T-cell (primary cell): Measurements from ENCODE around the gene REC114. TPM values are rescaled to one million over a fixed set of nuclear protein-coding genes. Genes with fewer than 3 reads are reported as not detected.
"Not testable (repeated sequence)": the region's sequence is repeated elsewhere in the genome, so short reads cannot be mapped to it uniquely, and the experiment has no call there.

ENCODE experiments used
- ATAC-seq, 4 experiments: fragments of 200-7000 bp in 3 of 4; fragments of 150-1000 bp in 1 of 4; cut with Tn5 transposase; replicated peaks in 1 of 4; 1 replicate in 3 of 4; 2 replicates in 1 of 4; pipeline ENCODE4 v1.10.0; 2021; ENCODE audit warnings: moderate library complexity in 3 of 4, mild to moderate bottlenecking in 2 of 4, moderate number of reproducible peaks in 1 of 4
- CTCF ChIA-PET, 2 donors: fragments of 300-600 bp; sonication (Branson Sonifier 250); formaldehyde crosslinking; loops; one replicate each; lab custom pipeline; 2022; ENCODE audit warnings: antibody characterized with exemption in 2 of 2; lab: Charles Lee
- POLR2A ChIA-PET, 2 donors: fragments of 300-600 bp; sonication (Branson Sonifier 250); formaldehyde crosslinking; loops; one replicate each; lab custom pipeline; 2022; ENCODE audit warnings: antibody characterized with exemption in 2 of 2; lab: Charles Lee
- DNase-seq, 35 experiments: peaks; one replicate each; pipeline versions ENCODE4 v3.0.0 to v3.0.0-alpha.2; 2013 to 2023
- H3K27ac ChIP-seq: one replicate; pipeline ENCODE4 v1.5.1; 2013; ENCODE audit warnings: low read length
- H3K27me3 ChIP-seq, 2 experiments: replicated peaks in 1 of 2; 1 replicate in 1 of 2; 2 replicates in 1 of 2; pipeline versions ENCODE4 v1.6.1 to v1.7.0; 2013; ENCODE audit warnings: low read length in 1 of 2, mixed read lengths in 1 of 2; ENCODE audit not compliant: control insufficient read depth in 2 of 2, insufficient read depth in 2 of 2; ENCODE audit errors: extremely low read depth in 1 of 2
- H3K36me3 ChIP-seq, 2 donors: 1 replicate in 1 of 2; 2 replicates in 1 of 2; pipeline versions ENCODE4 v1.6.1 to v1.7.0; 2013; ENCODE audit warnings: low read length in 1 of 2; ENCODE audit not compliant: control insufficient read depth in 2 of 2, insufficient read depth in 1 of 2; ENCODE audit errors: extremely low read depth in 1 of 2
- H3K4me1 ChIP-seq, 2 experiments: 1 replicate in 1 of 2; 2 replicates in 1 of 2; pipeline versions ENCODE4 v1.6.1 to v1.7.0; 2013; ENCODE audit warnings: low read length in 2 of 2, mixed read lengths in 1 of 2; ENCODE audit not compliant: insufficient read depth in 2 of 2, control insufficient read depth in 1 of 2; ENCODE audit errors: extremely low read depth in 1 of 2
- H3K4me3 ChIP-seq, 2 donors: 1 replicate in 1 of 2; 2 replicates in 1 of 2; pipeline versions ENCODE4 v1.5.1 to v1.7.0; 2013; ENCODE audit warnings: mild to moderate bottlenecking in 2 of 2, low read length in 1 of 2, moderate library complexity in 1 of 2; ENCODE audit not compliant: control insufficient read depth in 1 of 2; ENCODE audit errors: extremely low read depth in 1 of 2
- H3K9me3 ChIP-seq: 2 replicates; pipeline ENCODE4 v1.7.0; 2013
- H3K27ac Mint-ChIP-seq, 2 donors: one replicate each; pipeline ENCODE4 v1.8.0; 2020 to 2021; ENCODE audit warnings: mild to moderate bottlenecking in 2 of 2, mixed read lengths in 2 of 2
- H3K27me3 Mint-ChIP-seq, 2 donors: one replicate each; pipeline ENCODE4 v1.8.0; 2021 to 2022; ENCODE audit warnings: mixed read lengths in 2 of 2
- H3K36me3 Mint-ChIP-seq: one replicate; pipeline ENCODE4 v1.8.0; 2021; ENCODE audit warnings: mixed read lengths
- H3K4me1 Mint-ChIP-seq, 3 donors: one replicate each; pipeline ENCODE4 v1.8.0; 2020 to 2022; ENCODE audit warnings: mixed read lengths in 3 of 3, mild to moderate bottlenecking in 1 of 3
- H3K4me3 Mint-ChIP-seq, 3 donors: one replicate each; pipeline ENCODE4 v1.8.0; 2020 to 2022; ENCODE audit warnings: mild to moderate bottlenecking in 3 of 3, mixed read lengths in 3 of 3, moderate library complexity in 3 of 3
- H3K9me3 Mint-ChIP-seq, 3 donors: one replicate each; pipeline ENCODE4 v1.8.0; 2020 to 2022; ENCODE audit warnings: mixed read lengths in 3 of 3
- WGBS: methylation state at CpG from one replicate; pipeline ENCODE4 v1.1.5; 2013; ENCODE audit warnings: missing lambda C conversion rate; ENCODE audit not compliant: insufficient coverage; 5-methylcytosine and 5-hydroxymethylcytosine counted together
- total RNA-seq, 35 experiments: library from RNA in 6 of 35; stranded (reverse) in 6 of 35; fragments of 120-200 nt in 1 of 35; gene quantifications; one replicate each; pipeline versions ENCODE4 v1.2.1 to v1.2.4 and lab custom pipeline; 2013 to 2026

The REC114 gene
- total RNA-seq, 5 donors from 2014 or later (not counting 1 experiment from before 2014, with no cell fraction given) = not detected

GRCh38 chr15:73483053-73483452, 40.1 kb downstream of the REC114 start:
- Mint-ChIP-seq H3K27ac (no peak overlapping the region), H3K4me3 (no peak overlapping the region), H3K9me3 (peaks cover 0 to 10% (median 8%) of the 10 kb centered on the region in 3 donors), H3K36me3 (no peaks in the 10 kb centered on the region), H3K4me1 (no peaks in the 10 kb centered on the region), H3K27me3 (peaks cover 26% of the 10 kb centered on the region in 2 donors)
- ChIA-PET POLR2A (no interaction called here), CTCF (no interaction called here)
- no peak for ATAC-seq
- no peaks in the 10 kb centered on the region for H3K4me1 ChIP-seq
- no peaks in the 10 kb centered on the region for H3K9me3 ChIP-seq
- no peaks in the 10 kb centered on the region for H3K36me3 ChIP-seq
- H3K27me3 ChIP-seq = peaks cover 0 to 4% of the 10 kb centered on the region in 2 experiments
- WGBS = 81% methylated on average over 2 of the region's 4 CpGs
- no peak for DNase-seq
- H3K27ac ChIP-seq = no peak overlapping the region
- H3K4me3 ChIP-seq = no peak overlapping the region

- CTCF ChIA-PET = no interaction called here
- H3K27ac ChIP-seq = no peak overlapping the region
- Mint-ChIP-seq H3K4me1 (no peaks in the 10 kb centered on the region), H3K27me3 (peaks cover 16 to 22% of the 10 kb centered on the region in 2 donors), H3K4me3 (no peak overlapping the region), H3K9me3 (peaks cover 0 to 8% (median 7%) of the 10 kb centered on the region in 3 donors), H3K27ac (no peak overlapping the region), H3K36me3 (no peaks in the 10 kb centered on the region)
- H3K4me3 ChIP-seq = no peak overlapping the region
- POLR2A ChIA-PET = no interaction called here
- H3K4me1 ChIP-seq = no peaks in the 10 kb centered on the region
- no peaks in the 10 kb centered on the region for H3K36me3 ChIP-seq
- DNase-seq = no peak
- H3K27me3 ChIP-seq = peaks cover 0 to 4% of the 10 kb centered on the region in 2 experiments
- WGBS = 100% methylated on average over 1 of the region's 5 CpGs
- no peak for ATAC-seq
- no peaks in the 10 kb centered on the region for H3K9me3 ChIP-seq
These were observed 42.4 kb downstream of the REC114 start for GRCh38 chr15:73485372-73485771.

- H3K27ac ChIP-seq, H3K4me1 ChIP-seq, DNase-seq, H3K36me3 ChIP-seq, H3K9me3 ChIP-seq, H3K4me1 Mint-ChIP-seq, H3K36me3 Mint-ChIP-seq, H3K4me3 Mint-ChIP-seq, H3K9me3 Mint-ChIP-seq, H3K27ac Mint-ChIP-seq, POLR2A ChIA-PET, H3K4me3 ChIP-seq, H3K27me3 ChIP-seq, ATAC-seq: not testable (repeated sequence)
- CTCF ChIA-PET = interaction anchor here in 1 of 2 donors (0.6 kb wide), 1 partner anchor 995 kb away, joined by 8 read pairs; no protein-coding TSS in a partner anchor
- H3K27me3 Mint-ChIP-seq = peaks cover 14 to 22% of the 10 kb centered on the region in 2 donors
- WGBS = 95% methylated on average over 4 of the region's 8 CpGs
These were observed 42.9 kb downstream of the REC114 start for GRCh38 chr15:73485885-73486284.

- Histone ChIP-seq H3K36me3 (no peaks in the 10 kb centered on the region), H3K27ac (no peak overlapping the region), H3K4me1 (no peaks in the 10 kb centered on the region), H3K27me3 (peaks cover 0 to 7% of the 10 kb centered on the region in 2 experiments), H3K9me3 (no peaks in the 10 kb centered on the region), H3K4me3 (no peak overlapping the region)
- WGBS = 80% methylated on average over 1 of the region's 1 CpG
- no peak overlapping the region for H3K4me3 Mint-ChIP-seq
- H3K27ac Mint-ChIP-seq = no peak overlapping the region
- ChIA-PET POLR2A (no interaction called here), CTCF (no interaction called here)
- ATAC-seq (no peak), DNase-seq (no peak)
- no peaks in the 10 kb centered on the region for H3K4me1 Mint-ChIP-seq
- no peaks in the 10 kb centered on the region for H3K9me3 Mint-ChIP-seq
- H3K27me3 Mint-ChIP-seq = peaks cover 11 to 15% of the 10 kb centered on the region in 2 donors
- no peaks in the 10 kb centered on the region for H3K36me3 Mint-ChIP-seq
These were observed 45.7 kb downstream of the REC114 start for GRCh38 chr15:73488698-73489097.

GRCh38 chr15:73493922-73494321, 51.0 kb downstream of the REC114 start:
- Mint-ChIP-seq H3K9me3 (no peaks in the 10 kb centered on the region), H3K36me3 (no peaks in the 10 kb centered on the region), H3K4me3 (no peak overlapping the region), H3K27me3 (peaks cover 4 to 22% of the 10 kb centered on the region in 2 donors), H3K4me1 (no peaks in the 10 kb centered on the region), H3K27ac (no peak overlapping the region)
- ChIA-PET CTCF (no interaction called here), POLR2A (no interaction called here)
- no CpG with 5 or more reads among the region's 2 CpGs for WGBS
- Histone ChIP-seq H3K36me3 (no peaks in the 10 kb centered on the region), H3K27me3 (peaks cover 0 to 3% of the 10 kb centered on the region in 2 experiments), H3K4me3 (no peak overlapping the region), H3K9me3 (no peaks in the 10 kb centered on the region), H3K4me1 (no peaks in the 10 kb centered on the region), H3K27ac (no peak overlapping the region)
- DNase-seq (no peak), ATAC-seq (no peak)

GRCh38 chr15:73495181-73495580, 52.2 kb downstream of the REC114 start:
- H3K27me3 ChIP-seq = peaks cover 0 to 3% of the 10 kb centered on the region in 2 experiments
- H3K4me1 Mint-ChIP-seq = no peaks in the 10 kb centered on the region
- no CpG with 5 or more reads among the region's 3 CpGs for WGBS
- H3K9me3 ChIP-seq = no peaks in the 10 kb centered on the region
- H3K27me3 Mint-ChIP-seq = peaks cover 7 to 32% of the 10 kb centered on the region in 2 donors
- ChIA-PET CTCF (no interaction called here), POLR2A (no interaction called here)
- H3K27ac ChIP-seq = no peak overlapping the region
- no peak for ATAC-seq
- H3K36me3 ChIP-seq = no peaks in the 10 kb centered on the region
- no peak overlapping the region for H3K27ac Mint-ChIP-seq
- H3K36me3 Mint-ChIP-seq = no peaks in the 10 kb centered on the region
- H3K9me3 Mint-ChIP-seq = no peaks in the 10 kb centered on the region
- H3K4me1 ChIP-seq = no peaks in the 10 kb centered on the region
- no peak overlapping the region for H3K4me3 ChIP-seq
- DNase-seq = no peak
- no peak overlapping the region for H3K4me3 Mint-ChIP-seq

- Mint-ChIP-seq H3K27ac (no peak overlapping the region), H3K4me3 (no peak overlapping the region), H3K36me3 (no peaks in the 10 kb centered on the region), H3K4me1 (no peaks in the 10 kb centered on the region), H3K9me3 (no peaks in the 10 kb centered on the region), H3K27me3 (peaks cover 9 to 24% of the 10 kb centered on the region in 2 donors)
- ATAC-seq = no peak
- POLR2A ChIA-PET = no interaction called here
- H3K4me1 ChIP-seq = no peaks in the 10 kb centered on the region
- H3K36me3 ChIP-seq = no peaks in the 10 kb centered on the region
- no peak overlapping the region for H3K4me3 ChIP-seq
- CTCF ChIA-PET = interaction anchor here in 1 of 2 donors (0.6 kb wide), 1 partner anchor 86 kb away, joined by 3 read pairs; no protein-coding TSS in a partner anchor
- no peak overlapping the region for H3K27ac ChIP-seq
- H3K27me3 ChIP-seq = peaks cover 0 to 2% of the 10 kb centered on the region in 2 experiments
- H3K9me3 ChIP-seq = no peaks in the 10 kb centered on the region
- no peak for DNase-seq
These were observed 57.7 kb downstream of the REC114 start for GRCh38 chr15:73500696-73501095.
